IPS DF 4.7 (cell line): Measurements from ENCODE around the gene N4BP3.

Experiments used
- DNase-seq: peaks from one replicate; pipeline ENCODE4 v3.0.0-alpha.2; 2013; ENCODE audit warnings: low spot score; ENCODE audit errors: extremely low read depth

The N4BP3 gene

GRCh38 chr5:178103612-178104011, 9.7 kb upstream of the N4BP3 start:
- DNase-seq, result no peak

- DNase-seq, result no peak
Observed at GRCh38 chr5:178104492-178104891, 8.8 kb upstream of the N4BP3 start.

GRCh38 chr5:178106086-178106485, 7.2 kb upstream of the N4BP3 start:
- no peak for DNase-seq

GRCh38 chr5:178106556-178107239, 6.6 kb upstream of the N4BP3 start:
- DNase-seq, result no peak

- no peak for DNase-seq
Observed at GRCh38 chr5:178107756-178108310, 5.5 kb upstream of the N4BP3 start.

- no peak for DNase-seq
Observed at GRCh38 chr5:178108446-178108845, 4.9 kb upstream of the N4BP3 start.

- DNase-seq, result no peak
Observed at GRCh38 chr5:178108966-178109365, 4.4 kb upstream of the N4BP3 start.

- DNase-seq, result no peak
Observed at GRCh38 chr5:178110511-178110910, 2.8 kb upstream of the N4BP3 start.

GRCh38 chr5:178111925-178112324, 1.4 kb upstream of the N4BP3 start:
- DNase-seq, result no peak

- no peak for DNase-seq
Observed at GRCh38 chr5:178112545-178112944, 787 bp upstream of the N4BP3 start.

GRCh38 chr5:178113841-178114324, 551 bp downstream of the N4BP3 start:
- no peak for DNase-seq

GRCh38 chr5:178114325-178115135, 1.2 kb downstream of the N4BP3 start:
- DNase-seq, result no peak

GRCh38 chr5:178115136-178115813, 1.9 kb downstream of the N4BP3 start:
- no peak for DNase-seq

GRCh38 chr5:178115814-178116142, 2.4 kb downstream of the N4BP3 start:
- no peak for DNase-seq

- no peak for DNase-seq
Observed at GRCh38 chr5:178116143-178116885, 3.0 kb downstream of the N4BP3 start.

GRCh38 chr5:178117923-178118701, 4.8 kb downstream of the N4BP3 start:
- DNase-seq, result no peak

GRCh38 chr5:178119915-178120606, 6.7 kb downstream of the N4BP3 start:
- DNase-seq, result no peak

- DNase-seq, result no peak
Observed at GRCh38 chr5:178120607-178121357, 7.5 kb downstream of the N4BP3 start.
